Transverse colon (tissue), 4 donors: ENCODE measurements around the gene ZNF140.

Experiments
- CTCF ChIP-seq, 5 experiments: fragments of 200-600 bp in 3 of 5; fragments of 450-650 bp in 2 of 5; sonication (generic) in 3 of 5; IDR thresholded peaks; 1 replicate in 2 of 5; 2 replicates in 3 of 5; pipeline ENCODE4 v1.5.1; 2016 to 2017; ENCODE audit warnings: antibody characterized with exemption in 5 of 5, inconsistent platforms in 3 of 5, mild to moderate bottlenecking in 2 of 5, moderate library complexity in 1 of 5
- EP300 ChIP-seq: sonication (generic); formaldehyde crosslinking; IDR thresholded peaks from one replicate; pipeline ENCODE4 v1.6.1; 2017; ENCODE audit warnings: antibody characterized with exemption, low read depth
- POLR2A ChIP-seq: fragments of 450-650 bp; IDR thresholded peaks from one replicate; pipeline ENCODE4 v1.6.1; 2016; ENCODE audit warnings: antibody characterized with exemption, mild to moderate bottlenecking, moderate library complexity
- POLR2AphosphoS5 ChIP-seq, 3 donors: sonication (generic); formaldehyde crosslinking; IDR thresholded peaks; one replicate each; pipeline ENCODE4 v1.6.1; 2016; ENCODE audit warnings: antibody characterized with exemption in 3 of 3

- TF ChIP-seq CTCF (IDR thresholded peaks at IDR 0.05): peak; percentile 31 to 64 (median 34)
- peak; percentile 69 for TF ChIP-seq POLR2A
- peak; percentile 4 for TF ChIP-seq EP300
- peak; percentile 46 to 70 (median 56) for TF ChIP-seq POLR2AphosphoS5 (IDR thresholded peaks at IDR 0.05)
Measured at GRCh38 chr12:133080368-133081158, at the start of gene ZNF140.
